Keratinocyte (primary cell): ENCODE results near the gene PEPD. TPM values are rescaled to one million over a fixed set of nuclear protein-coding genes. Genes with fewer than 3 reads are reported as not detected.

ENCODE experiments used
- DNase-seq: peaks from one replicate; pipeline ENCODE4 v3.0.0-alpha.2; 2011; ENCODE audit warnings: low read depth, missing footprints, low spot score
- FAIRE-seq: peaks from 2 replicates; lab custom pipeline; 2011; peaks lifted over from hg19 to GRCh38; lab: Jason Lieb, UNC
- H2AFZ ChIP-seq: 2 replicates; pipeline ENCODE4 v1.6.0; 2012; ENCODE audit warnings: low read length, control low read depth, inconsistent platforms; ENCODE audit not compliant: control insufficient read depth
- H3K27ac ChIP-seq: 2 replicates; pipeline ENCODE4 v1.5.1; 2011; ENCODE audit warnings: low read length; ENCODE audit not compliant: control insufficient read depth, insufficient read depth
- H3K27me3 ChIP-seq: 3 replicates; pipeline ENCODE4 v1.6.0; 2011; ENCODE audit warnings: low read length; ENCODE audit not compliant: control insufficient read depth, insufficient read depth; ENCODE audit errors: extremely low read depth
- H3K36me3 ChIP-seq, 2 experiments: 2 replicates in 1 of 2; 3 replicates in 1 of 2; pipeline ENCODE4 v1.5.1; 2011; ENCODE audit warnings: low read length in 2 of 2, mild to moderate bottlenecking in 1 of 2; ENCODE audit not compliant: control insufficient read depth in 2 of 2, insufficient read depth in 2 of 2; ENCODE audit errors: extremely low read depth in 1 of 2
- H3K4me1 ChIP-seq: 3 replicates; pipeline ENCODE4 v1.5.1; 2011; ENCODE audit warnings: low read length; ENCODE audit not compliant: control insufficient read depth, insufficient read depth; ENCODE audit errors: extremely low read depth
- H3K4me2 ChIP-seq: 3 replicates; pipeline ENCODE4 v1.6.0; 2011; ENCODE audit warnings: low read depth, low read length; ENCODE audit not compliant: control insufficient read depth, insufficient read depth; ENCODE audit errors: extremely low read depth
- H3K4me3 ChIP-seq, 3 experiments: fragments of 200-600 bp in 1 of 3; sonication (generic) in 1 of 3; 2 replicates in 2 of 3; 3 replicates in 1 of 3; pipeline ENCODE4 v1.5.1; 2011 to 2016; ENCODE audit warnings: low read length in 3 of 3, mild to moderate bottlenecking in 3 of 3, control low read depth in 2 of 3, inconsistent platforms in 1 of 3, low read depth in 1 of 3, mixed read lengths in 1 of 3, mixed run types in 1 of 3, moderate library complexity in 1 of 3; ENCODE audit not compliant: control insufficient read depth in 2 of 3, insufficient read depth in 2 of 3; ENCODE audit errors: extremely low read depth in 1 of 3
- H3K79me2 ChIP-seq: 2 replicates; pipeline ENCODE4 v1.6.0; 2012; ENCODE audit warnings: low read length; ENCODE audit not compliant: control insufficient read depth, insufficient read depth
- H3K9ac ChIP-seq: 3 replicates; pipeline ENCODE4 v1.6.0; 2011; ENCODE audit warnings: low read length; ENCODE audit not compliant: control insufficient read depth, insufficient read depth; ENCODE audit errors: extremely low read depth
- H3K9me1 ChIP-seq: 3 replicates; pipeline ENCODE4 v1.6.0; 2011; ENCODE audit warnings: low read length; ENCODE audit not compliant: control insufficient read depth, insufficient read depth; ENCODE audit errors: extremely low read depth
- H3K9me3 ChIP-seq: 2 replicates; pipeline ENCODE4 v1.5.1; 2012; ENCODE audit warnings: low read depth, low read length; ENCODE audit not compliant: control insufficient read depth
- H4K20me1 ChIP-seq: 3 replicates; pipeline ENCODE4 v1.6.0; 2011; ENCODE audit warnings: low read length; ENCODE audit not compliant: control insufficient read depth, insufficient read depth; ENCODE audit errors: extremely low read depth
- CTCF ChIP-seq, 3 experiments: IDR thresholded peaks in 1 of 3; conservative IDR thresholded peaks in 1 of 3; optimal IDR thresholded peaks in 1 of 3; 2 replicates in 2 of 3; 3 replicates in 1 of 3; pipeline versions ENCODE3 to v1.5.1; 2011; ENCODE audit warnings: low read length in 3 of 3, mild to moderate bottlenecking in 3 of 3, moderate library complexity in 2 of 3, control low read depth in 1 of 3, inconsistent platforms in 1 of 3; ENCODE audit not compliant: insufficient read depth in 2 of 3; ENCODE audit errors: extremely low read depth in 1 of 3
- EZH2 ChIP-seq: IDR thresholded peaks from one replicate; pipeline ENCODE4 v1.6.1; 2012; ENCODE audit warnings: inconsistent platforms, mild to moderate bottlenecking, low read length, moderate library complexity
- dilution Hi-C: fragments of 300-500 bp; cut with MboI; formaldehyde crosslinking; loops from one replicate; pipeline ENCODE4 v1.7.0; 2020; ENCODE audit warnings: low sequenced_read_pairs; ENCODE audit not compliant: extremely low pct_ligation_motif_present
- polyA plus RNA-seq, 5 experiments: library from polyadenylated mRNA; depleted of rRNA in 3 of 5; stranded (reverse) in 3 of 5; stranded (forward) in 1 of 5; unstranded in 1 of 5; fragments of >200 nt; gene quantifications; 1 replicate in 1 of 5; 2 replicates in 3 of 5; 3 replicates in 1 of 5; pipeline versions ENCODE4 v1.2.1 to v1.2.3, GENCODE V29; 2011 to 2012; ENCODE audit warnings: missing spikeins in 2 of 5, low read depth in 1 of 5, low replicate concordance in 1 of 5

PEPD gene
- polyA plus RNA-seq, 1 donor (not counting 4 experiments of a cell fraction or from before 2014, with no cell fraction given), result 36.9 TPM

DNA sequence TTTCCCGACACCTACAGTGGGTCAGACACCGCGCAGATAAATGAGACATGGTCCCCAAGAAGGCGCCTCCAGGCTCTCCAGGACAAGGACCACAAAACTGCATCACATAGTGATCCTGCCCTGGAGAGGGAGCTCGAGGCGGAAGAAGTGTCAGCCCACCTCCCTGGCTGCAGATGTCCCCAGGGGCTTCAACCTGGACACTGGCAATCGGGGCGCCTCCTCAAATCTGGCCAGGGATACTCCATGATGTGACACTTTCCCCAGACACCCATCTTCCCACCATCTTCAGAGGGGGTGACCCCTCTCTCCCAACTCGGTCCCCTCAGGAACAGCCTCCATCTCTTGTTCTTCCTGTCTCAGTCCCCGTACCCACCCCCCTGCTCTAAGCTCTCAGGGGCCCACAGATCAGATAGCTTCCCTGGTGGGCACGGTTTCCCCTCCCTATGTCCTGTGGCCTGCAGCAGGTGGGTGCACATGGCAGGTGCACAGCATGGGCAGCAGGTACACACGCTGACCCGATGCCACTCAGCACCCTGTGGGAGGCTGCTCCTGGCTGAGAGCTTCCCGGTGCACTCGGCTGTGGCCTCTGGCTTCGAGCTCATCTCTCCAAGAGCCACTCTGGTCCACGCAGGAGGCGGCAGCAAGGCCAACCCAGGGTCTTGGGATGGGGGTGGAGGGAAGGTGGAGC lies 61.2 kb downstream of the PEPD start:
- no peak overlapping the region for H3K4me2 ChIP-seq
- FAIRE-seq, result no peak

DNA sequence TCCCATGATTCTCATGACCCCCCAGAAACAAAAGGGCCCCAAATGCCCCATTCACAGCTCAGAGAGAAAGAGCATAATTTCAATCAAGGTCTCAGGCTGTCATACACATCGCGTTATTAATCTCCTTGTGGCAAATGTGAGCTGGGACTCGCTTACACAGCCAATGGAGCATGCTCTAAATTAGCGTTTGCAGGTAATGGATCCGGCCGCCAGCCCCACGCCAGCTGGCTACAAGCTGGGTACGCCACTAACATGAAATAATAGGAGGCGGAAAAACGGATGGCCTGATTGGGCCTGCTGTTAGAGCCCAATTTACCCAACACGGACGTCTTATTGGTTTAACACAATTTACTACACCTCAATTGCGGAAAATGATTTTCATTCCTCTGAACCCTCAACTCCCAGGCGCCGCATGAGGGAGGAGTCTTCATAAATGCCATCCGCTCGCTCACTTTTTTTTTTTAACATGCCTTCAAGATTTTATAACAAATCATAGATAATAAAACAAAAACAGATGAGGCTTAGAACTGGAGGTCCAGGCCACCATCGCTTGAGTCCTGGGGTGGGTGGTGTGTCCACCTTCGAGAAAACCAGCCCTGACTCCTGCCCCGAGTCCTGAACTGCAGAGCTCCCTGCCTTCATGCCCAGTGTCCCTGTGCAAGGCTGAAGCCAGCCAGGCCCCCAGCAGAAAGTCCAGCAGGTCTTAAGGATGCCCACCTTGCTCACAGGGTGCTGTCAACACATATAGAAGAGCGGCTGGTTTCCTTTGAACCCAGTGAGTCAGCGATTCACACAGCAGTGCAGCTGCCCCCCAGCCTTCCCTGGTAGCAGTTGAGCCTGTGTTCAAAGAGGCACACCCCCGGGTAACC lies 62.1 kb downstream of the PEPD start:
- Histone ChIP-seq H3K9me1 (no peaks in the 10 kb centered on the region), H3K27me3 (no peaks in the 10 kb centered on the region), H3K4me3 (no peak overlapping the region), H4K20me1 (no peaks in the 10 kb centered on the region), H3K27ac (no peak overlapping the region), H3K9ac (no peak overlapping the region), H3K9me3 (no peaks in the 10 kb centered on the region), H3K4me2 (no peak overlapping the region), H2AFZ (no peak overlapping the region), H3K79me2 (no peaks in the 10 kb centered on the region), H3K4me1 (no peaks in the 10 kb centered on the region), H3K36me3 (no peaks in the 10 kb centered on the region)
- DNase-seq (no peak), FAIRE-seq (no peak)
- dilution Hi-C loops, result no loop called here
- no peak for TF ChIP-seq EZH2
- no peak for TF ChIP-seq CTCF (optimal IDR thresholded peaks at IDR 0.05 in 1 of 3, IDR thresholded peaks at IDR 0.05 in 1 of 3, conservative IDR thresholded peaks at IDR 0.05 in 1 of 3; ENCODE audit: extremely low read depth in 1 of 3, insufficient read depth in 2 of 3, low read length in 3 of 3)

More for the DNA sequence above, 61.2 kb downstream of the PEPD start:
- DNase-seq, result no peak
- H3K9ac ChIP-seq, result no peak overlapping the region
- H3K36me3 ChIP-seq, result no peaks in the 10 kb centered on the region
- no peaks in the 10 kb centered on the region for H4K20me1 ChIP-seq
- H3K79me2 ChIP-seq, result no peaks in the 10 kb centered on the region
- H3K4me1 ChIP-seq, result no peaks in the 10 kb centered on the region
- no peaks in the 10 kb centered on the region for H3K9me3 ChIP-seq
- dilution Hi-C loops, result no loop called here
- TF ChIP-seq EZH2 (no peak), CTCF (optimal IDR thresholded peaks at IDR 0.05 in 1 of 3, IDR thresholded peaks at IDR 0.05 in 1 of 3, conservative IDR thresholded peaks at IDR 0.05 in 1 of 3; ENCODE audit: extremely low read depth in 1 of 3, insufficient read depth in 2 of 3, low read length in 3 of 3) (no peak)
- H3K27ac ChIP-seq, result no peak overlapping the region
- H3K27me3 ChIP-seq, result no peaks in the 10 kb centered on the region
- H2AFZ ChIP-seq, result no peak overlapping the region
- H3K9me1 ChIP-seq, result no peaks in the 10 kb centered on the region
- no peak overlapping the region for H3K4me3 ChIP-seq
